Spleen (tissue), 7 donors: Measurements from ENCODE around the gene ZSCAN5A.

Experiments
- CTCF ChIP-seq, 11 experiments: fragments of 200-600 bp in 7 of 11; fragments of 450-650 bp in 4 of 11; sonication (generic) in 4 of 11; IDR thresholded peaks in 8 of 11; conservative IDR thresholded peaks in 3 of 11; 1 replicate in 7 of 11; 2 replicates in 4 of 11; pipeline versions ENCODE4 v1.4.0 to v1.8.0; 2016 to 2021; ENCODE audit warnings: antibody characterized with exemption in 11 of 11, inconsistent platforms in 4 of 11, mild to moderate bottlenecking in 1 of 11
- POLR2A ChIP-seq, 3 donors: fragments of 450-650 bp; IDR thresholded peaks; one replicate each; pipeline ENCODE4 v1.5.1; 2017; ENCODE audit warnings: antibody characterized with exemption in 3 of 3, mild to moderate bottlenecking in 1 of 3
- donor health status: DM: no; HTN: no; CAD: no; lungs with moderate emphysema.
- donor health status: DM: no; HTN: no; CAD: no.
- donor health status: DM: no; HTN: no; CAD: no.

DNA sequence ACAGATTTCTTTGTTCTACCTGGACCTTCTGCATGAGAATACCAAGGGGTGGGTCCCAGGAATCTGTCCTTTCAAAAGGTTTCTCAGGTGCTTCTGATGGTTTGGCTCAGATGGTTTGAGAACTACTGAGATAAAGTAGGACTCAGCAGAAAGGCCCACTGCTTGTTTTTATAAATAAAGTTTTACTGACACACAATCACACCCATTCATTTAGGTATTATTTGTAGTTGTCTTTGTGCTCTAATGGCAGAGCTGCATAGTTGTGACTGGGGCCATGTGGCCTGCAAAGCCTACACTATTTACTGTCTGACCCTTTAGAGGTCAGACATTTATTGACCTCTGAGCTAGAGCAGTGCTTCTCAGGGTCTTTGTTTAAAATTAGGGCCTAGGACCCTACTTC is 24.5 kb downstream of the ZSCAN5A start:
- TF ChIP-seq CTCF (IDR thresholded peaks at IDR 0.05 in 8 of 11, conservative IDR thresholded peaks at IDR 0.05 in 3 of 11) (no peak), POLR2A (IDR thresholded peaks at IDR 0.05) (no peak)
